Liver (tissue), 9 donors: Measurements from ENCODE around the gene PKNOX1. TPM values are rescaled to one million over a fixed set of nuclear protein-coding genes. Genes with fewer than 3 reads are reported as not detected.

Experiments
- DNase-seq: peaks from one replicate; pipeline ENCODE4 v3.0.0-alpha.2; 2017; ENCODE audit warnings: low spot score
- H3K27ac ChIP-seq, 2 donors: one replicate each; pipeline ENCODE4 v1.7.0; 2013; ENCODE audit warnings: inconsistent platforms in 2 of 2, low read length in 2 of 2, control low read depth in 1 of 2, low read depth in 1 of 2, mild to moderate bottlenecking in 1 of 2
- H3K27me3 ChIP-seq, 4 donors: one replicate each; pipeline versions ENCODE4 v1.6.1 to v1.7.0; 2013; ENCODE audit warnings: low read length in 3 of 4, inconsistent platforms in 1 of 4, mild to moderate bottlenecking in 1 of 4, moderate library complexity in 1 of 4; ENCODE audit not compliant: control insufficient read depth in 4 of 4, insufficient read depth in 4 of 4
- H3K36me3 ChIP-seq, 4 donors: one replicate each; pipeline versions ENCODE4 v1.6.1 to v1.7.0; 2013; ENCODE audit warnings: low read length in 3 of 4, mild to moderate bottlenecking in 3 of 4, low read depth in 1 of 4, moderate library complexity in 1 of 4; ENCODE audit not compliant: control insufficient read depth in 4 of 4, insufficient read depth in 3 of 4
- H3K4me1 ChIP-seq, 4 donors: one replicate each; pipeline versions ENCODE4 v1.6.1 to v1.7.0; 2013; ENCODE audit warnings: low read length in 3 of 4, mild to moderate bottlenecking in 3 of 4, moderate library complexity in 1 of 4; ENCODE audit not compliant: control insufficient read depth in 4 of 4, insufficient read depth in 4 of 4
- H3K4me3 ChIP-seq, 3 donors: one replicate each; pipeline versions ENCODE4 v1.6.1 to v1.7.0; 2013; ENCODE audit warnings: low read length in 3 of 3, control low read depth in 1 of 3, low read depth in 1 of 3, mild to moderate bottlenecking in 1 of 3
- H3K9ac ChIP-seq, 2 donors: one replicate each; pipeline ENCODE4 v1.7.0; 2013; ENCODE audit warnings: low read length in 2 of 2, mild to moderate bottlenecking in 2 of 2, moderate library complexity in 2 of 2, control low read depth in 1 of 2, low read depth in 1 of 2
- H3K9me3 ChIP-seq, 4 donors: one replicate each; pipeline versions ENCODE4 v1.6.1 to v1.7.0; 2013; ENCODE audit warnings: low read length in 3 of 4; ENCODE audit not compliant: control insufficient read depth in 4 of 4
- ATF3 ChIP-seq: IDR thresholded peaks from 2 replicates; pipeline ENCODE4 v1.6.1; 2016; ENCODE audit warnings: antibody characterized with exemption
- EGR1 ChIP-seq, 2 donors: IDR thresholded peaks; 2 replicates each; pipeline ENCODE4 v1.6.1; 2016 to 2018; ENCODE audit warnings: antibody characterized with exemption in 2 of 2, low read depth in 2 of 2
- FOXA1 ChIP-seq: IDR thresholded peaks from 2 replicates; pipeline ENCODE4 v1.6.1; 2016; ENCODE audit warnings: antibody characterized with exemption
- FOXA2 ChIP-seq: IDR thresholded peaks from 2 replicates; pipeline ENCODE4 v1.6.1; 2016; ENCODE audit warnings: antibody characterized with exemption
- GABPA ChIP-seq, 2 donors: IDR thresholded peaks in 1 of 2; conservative IDR thresholded peaks in 1 of 2; 2 replicates each; pipeline ENCODE4 v1.6.1; 2016; ENCODE audit warnings: antibody characterized with exemption in 2 of 2, mild to moderate bottlenecking in 1 of 2, moderate library complexity in 1 of 2
- HNF4A ChIP-seq, 2 donors: conservative IDR thresholded peaks; 2 replicates each; pipeline ENCODE4 v1.6.1; 2016; ENCODE audit warnings: antibody characterized with exemption in 2 of 2, mild to moderate bottlenecking in 2 of 2
- HNF4G ChIP-seq: IDR thresholded peaks from 2 replicates; pipeline ENCODE4 v1.6.1; 2016; ENCODE audit warnings: antibody characterized with exemption
- JUND ChIP-seq, 2 donors: IDR thresholded peaks; 2 replicates each; pipeline ENCODE4 v1.6.1; 2016; ENCODE audit warnings: antibody characterized with exemption in 2 of 2
- NR2F2 ChIP-seq: IDR thresholded peaks from 2 replicates; pipeline ENCODE4 v1.6.1; 2016; ENCODE audit warnings: antibody characterized with exemption
- RAD21 ChIP-seq, 2 donors: IDR thresholded peaks; 2 replicates each; pipeline ENCODE4 v1.6.1; 2016; ENCODE audit warnings: antibody characterized with exemption in 2 of 2, mild to moderate bottlenecking in 2 of 2
- RXRA ChIP-seq, 2 donors: IDR thresholded peaks; 2 replicates each; pipeline ENCODE4 v1.6.1; 2017 to 2018; ENCODE audit warnings: antibody characterized with exemption in 2 of 2, mild to moderate bottlenecking in 1 of 2
- SP1 ChIP-seq: IDR thresholded peaks from 2 replicates; pipeline ENCODE4 v1.6.1; 2018; ENCODE audit warnings: antibody characterized with exemption, mild to moderate bottlenecking
- TAF1 ChIP-seq: conservative IDR thresholded peaks from 2 replicates; pipeline ENCODE4 v1.6.1; 2016; ENCODE audit warnings: antibody characterized with exemption, mild to moderate bottlenecking
- YY1 ChIP-seq: IDR thresholded peaks from 2 replicates; pipeline ENCODE4 v1.6.1; 2016; ENCODE audit warnings: antibody characterized with exemption, mild to moderate bottlenecking
- ZBTB33 ChIP-seq: IDR thresholded peaks from 2 replicates; pipeline ENCODE4 v1.6.1; 2016; ENCODE audit warnings: antibody characterized with exemption
- WGBS: extraction: QIAGEN DNeasy Blood & Tissue Kit; methylation state at CpG from one replicate; pipeline ENCODE4 v1.1.7; 2013; 5-methylcytosine and 5-hydroxymethylcytosine counted together
- polyA plus RNA-seq, 2 donors: library from polyadenylated mRNA; stranded (reverse) in 1 of 2; unstranded in 1 of 2; fragments of 200-250 nt in 1 of 2; fragments of >200 nt in 1 of 2; fragmentation: Nextera tagmentation in 1 of 2; extraction: Ambion mirVana in 1 of 2; gene quantifications; one replicate each; pipeline versions ENCODE4 v1.2.1 to v1.2.3, GENCODE V29; 2013 to 2015
- total RNA-seq, 2 donors: library from RNA; depleted of rRNA; stranded (reverse); fragments of >200 nt; gene quantifications; one replicate each; pipeline ENCODE4 v1.2.3, GENCODE V29; 2014
- TF ChIP-seq, protein P1 (sequence below): IDR thresholded peaks from 2 replicates; pipeline ENCODE4 v1.6.1; 2016; ENCODE audit warnings: antibody characterized with exemption
- TF ChIP-seq, protein P2 (sequence below): IDR thresholded peaks from 2 replicates; pipeline ENCODE4 v1.6.1; 2016; ENCODE audit warnings: antibody characterized with exemption, mild to moderate bottlenecking
- TF ChIP-seq, protein P3 (sequence below): fragments of 150-350 bp; IDR thresholded peaks from 2 replicates; pipeline ENCODE4 v1.5.1; 2017; ENCODE audit warnings: improper control_type of control experiment, low read depth, low read length; ENCODE audit not compliant: missing input control
- donor health status: healthy.
- donor health status: healthy.
- donor health status: healthy.
- donor health status: healthy.
- donor health status: healthy.

The PKNOX1 gene
- total and polyA plus RNA-seq, 4 donors = 2.8 to 10.3 (median 8.0) TPM

DNA sequence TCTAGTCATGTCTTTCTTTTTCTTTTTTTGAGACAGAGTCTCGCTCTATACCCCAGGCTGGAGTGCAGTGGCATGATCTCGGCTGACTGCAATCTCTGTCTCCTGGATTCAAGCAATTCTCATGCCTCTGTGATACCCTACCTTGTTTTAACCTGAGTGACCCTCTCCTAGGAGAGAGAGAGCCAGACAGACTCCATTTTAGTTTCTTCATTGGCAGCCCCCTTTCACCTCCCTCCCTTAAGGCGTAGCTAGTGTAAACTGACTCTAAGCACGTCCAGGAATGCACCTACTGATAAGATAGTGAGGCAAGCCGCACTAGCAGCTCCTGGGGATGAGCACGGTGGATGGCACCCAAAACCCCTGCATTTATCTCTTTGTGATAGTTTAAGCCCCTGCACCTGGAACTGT is 5.2 kb upstream of the PKNOX1 start:
- Histone ChIP-seq H3K27me3 (no peaks in the 10 kb centered on the region), H3K36me3 (peaks cover 0 to 1% (median 0%) of the 10 kb centered on the region in 4 donors), H3K9ac (no peak overlapping the region), H3K27ac (no peak overlapping the region), H3K9me3 (no peaks in the 10 kb centered on the region), H3K4me3 (no peak overlapping the region), H3K4me1 (peaks cover 0 to 7% (median 5%) of the 10 kb centered on the region in 4 donors)
- DNase-seq = no peak
- TF ChIP-seq ATF3 = no peak
- TF ChIP-seq RAD21 (IDR thresholded peaks at IDR 0.05) = no peak
- no peak for TF ChIP-seq HNF4A (conservative IDR thresholded peaks at IDR 0.05)
- no peak for TF ChIP-seq EGR1 (IDR thresholded peaks at IDR 0.05; ENCODE audit: low read depth in 2 of 2)
- TF ChIP-seq JUND (IDR thresholded peaks at IDR 0.05) = no peak
- no peak for TF ChIP-seq HNF4G
- TF ChIP-seq YY1 = no peak
- no peak for TF ChIP-seq SP1
- no peak for TF ChIP-seq FOXA2
- TF ChIP-seq, protein P1, sequence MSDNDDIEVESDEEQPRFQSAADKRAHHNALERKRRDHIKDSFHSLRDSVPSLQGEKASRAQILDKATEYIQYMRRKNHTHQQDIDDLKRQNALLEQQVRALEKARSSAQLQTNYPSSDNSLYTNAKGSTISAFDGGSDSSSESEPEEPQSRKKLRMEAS = no peak
- TF ChIP-seq TAF1 = no peak
- no peak for TF ChIP-seq ZBTB33
- TF ChIP-seq, protein P2, sequence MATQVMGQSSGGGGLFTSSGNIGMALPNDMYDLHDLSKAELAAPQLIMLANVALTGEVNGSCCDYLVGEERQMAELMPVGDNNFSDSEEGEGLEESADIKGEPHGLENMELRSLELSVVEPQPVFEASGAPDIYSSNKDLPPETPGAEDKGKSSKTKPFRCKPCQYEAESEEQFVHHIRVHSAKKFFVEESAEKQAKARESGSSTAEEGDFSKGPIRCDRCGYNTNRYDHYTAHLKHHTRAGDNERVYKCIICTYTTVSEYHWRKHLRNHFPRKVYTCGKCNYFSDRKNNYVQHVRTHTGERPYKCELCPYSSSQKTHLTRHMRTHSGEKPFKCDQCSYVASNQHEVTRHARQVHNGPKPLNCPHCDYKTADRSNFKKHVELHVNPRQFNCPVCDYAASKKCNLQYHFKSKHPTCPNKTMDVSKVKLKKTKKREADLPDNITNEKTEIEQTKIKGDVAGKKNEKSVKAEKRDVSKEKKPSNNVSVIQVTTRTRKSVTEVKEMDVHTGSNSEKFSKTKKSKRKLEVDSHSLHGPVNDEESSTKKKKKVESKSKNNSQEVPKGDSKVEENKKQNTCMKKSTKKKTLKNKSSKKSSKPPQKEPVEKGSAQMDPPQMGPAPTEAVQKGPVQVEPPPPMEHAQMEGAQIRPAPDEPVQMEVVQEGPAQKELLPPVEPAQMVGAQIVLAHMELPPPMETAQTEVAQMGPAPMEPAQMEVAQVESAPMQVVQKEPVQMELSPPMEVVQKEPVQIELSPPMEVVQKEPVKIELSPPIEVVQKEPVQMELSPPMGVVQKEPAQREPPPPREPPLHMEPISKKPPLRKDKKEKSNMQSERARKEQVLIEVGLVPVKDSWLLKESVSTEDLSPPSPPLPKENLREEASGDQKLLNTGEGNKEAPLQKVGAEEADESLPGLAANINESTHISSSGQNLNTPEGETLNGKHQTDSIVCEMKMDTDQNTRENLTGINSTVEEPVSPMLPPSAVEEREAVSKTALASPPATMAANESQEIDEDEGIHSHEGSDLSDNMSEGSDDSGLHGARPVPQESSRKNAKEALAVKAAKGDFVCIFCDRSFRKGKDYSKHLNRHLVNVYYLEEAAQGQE = no peak
- no peak for TF ChIP-seq FOXA1
- TF ChIP-seq NR2F2 = no peak
- TF ChIP-seq, protein P3, sequence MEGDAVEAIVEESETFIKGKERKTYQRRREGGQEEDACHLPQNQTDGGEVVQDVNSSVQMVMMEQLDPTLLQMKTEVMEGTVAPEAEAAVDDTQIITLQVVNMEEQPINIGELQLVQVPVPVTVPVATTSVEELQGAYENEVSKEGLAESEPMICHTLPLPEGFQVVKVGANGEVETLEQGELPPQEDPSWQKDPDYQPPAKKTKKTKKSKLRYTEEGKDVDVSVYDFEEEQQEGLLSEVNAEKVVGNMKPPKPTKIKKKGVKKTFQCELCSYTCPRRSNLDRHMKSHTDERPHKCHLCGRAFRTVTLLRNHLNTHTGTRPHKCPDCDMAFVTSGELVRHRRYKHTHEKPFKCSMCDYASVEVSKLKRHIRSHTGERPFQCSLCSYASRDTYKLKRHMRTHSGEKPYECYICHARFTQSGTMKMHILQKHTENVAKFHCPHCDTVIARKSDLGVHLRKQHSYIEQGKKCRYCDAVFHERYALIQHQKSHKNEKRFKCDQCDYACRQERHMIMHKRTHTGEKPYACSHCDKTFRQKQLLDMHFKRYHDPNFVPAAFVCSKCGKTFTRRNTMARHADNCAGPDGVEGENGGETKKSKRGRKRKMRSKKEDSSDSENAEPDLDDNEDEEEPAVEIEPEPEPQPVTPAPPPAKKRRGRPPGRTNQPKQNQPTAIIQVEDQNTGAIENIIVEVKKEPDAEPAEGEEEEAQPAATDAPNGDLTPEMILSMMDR = no peak
- no peak for TF ChIP-seq GABPA (IDR thresholded peaks at IDR 0.05 in 1 of 2, conservative IDR thresholded peaks at IDR 0.05 in 1 of 2)
- no peak for TF ChIP-seq RXRA (IDR thresholded peaks at IDR 0.05)
- WGBS = 69% methylated on average over 6 of the region's 6 CpGs
